ENCODE data around the gene DNAI2.

DNAI2 gene

GRCh38 chr17:74351552-74352210, 77.6 kb downstream of the DNAI2 start (continued):
- TF ChIP-seq PRDM10 (tag by site-specific recombination; IDR thresholded peaks at IDR 0.05) = peak; percentile 57
- no peak for TF ChIP-seq GLI2 (tag by site-specific recombination; IDR thresholded peaks at IDR 0.05; ENCODE audit: borderline replicate concordance, low read depth)
- TF ChIP-seq ZNF398 (tag by site-specific recombination; IDR thresholded peaks at IDR 0.05) = no peak
- TF ChIP-seq ZNF776 (tag by site-specific recombination; IDR thresholded peaks at IDR 0.05; ENCODE audit: borderline replicate concordance) = no peak
- no peak for TF ChIP-seq ZNF23 (tag by site-specific recombination; IDR thresholded peaks at IDR 0.05; ENCODE audit: borderline replicate concordance)

GRCh38 chr17:74353446-74354060, 79.5 kb downstream of the DNAI2 start:
- Histone ChIP-seq H3K4me1 (ENCODE audit: control insufficient read depth, insufficient read depth, low read length) (no peaks in the 10 kb centered on the region), H3K36me3 (ENCODE audit: control insufficient read depth in 2 of 2, insufficient read depth in 1 of 2, low read length in 2 of 2) (no peaks in the 10 kb centered on the region), H3K9me3 (ENCODE audit: control insufficient read depth, insufficient read depth, low read depth, low read length) (no peaks in the 10 kb centered on the region), H3K27ac (ENCODE audit: extremely low read depth, low read depth, low read length) (no peak overlapping the region), H3K4me3 (ENCODE audit: low read depth, low read length) (no peak overlapping the region)
- ChIA-PET CTCF (interaction anchor here (0.6 to 3.6 kb wide), 5 partner anchors 9 to 104 kb away, joined by 4 to 31 read pairs (median 6); partner anchors contain the start of genes BTBD17 and GPR142), POLR2A (no interaction called here)
- no peak for TF ChIP-seq ZNF341 (tag by site-specific recombination; IDR thresholded peaks at IDR 0.05; ENCODE audit: low read depth)
- peak; percentile 0 for TF ChIP-seq ZBTB26 (tag by site-specific recombination; optimal IDR thresholded peaks at IDR 0.05)
- TF ChIP-seq CTCF (tag by site-specific recombination; IDR thresholded peaks at IDR 0.05) = no peak

- TF ChIP-seq CTCF (tag by site-specific recombination; IDR thresholded peaks at IDR 0.05) (peak; percentile 76; the same call in 1 of the 2 replicates), ZBTB26 (tag by site-specific recombination; optimal IDR thresholded peaks at IDR 0.05) (peak; percentile 13), PBX3 (CRISPR knock-in tag; IDR thresholded peaks at IDR 0.05) (no peak)
- POLR2A ChIA-PET = no interaction called here
These were observed 80.1 kb downstream of the DNAI2 start for GRCh38 chr17:74354123-74354522.

More at GRCh38 chr17:74354123-74354522, 80.1 kb downstream of the DNAI2 start:
- Histone ChIP-seq H3K4me3 (ENCODE audit: low read depth, low read length) (no peak overlapping the region), H3K4me1 (ENCODE audit: control insufficient read depth, insufficient read depth, low read length) (no peaks in the 10 kb centered on the region), H3K27ac (ENCODE audit: extremely low read depth, low read depth, low read length) (no peak overlapping the region), H3K9me3 (ENCODE audit: control insufficient read depth, insufficient read depth, low read depth, low read length) (no peaks in the 10 kb centered on the region), H3K36me3 (ENCODE audit: control insufficient read depth in 2 of 2, insufficient read depth in 1 of 2, low read length in 2 of 2) (no peaks in the 10 kb centered on the region)
- CTCF ChIA-PET = interaction anchor here (0.8 to 3.6 kb wide), 2 partner anchors 8 to 50 kb away, joined by 3 to 20 read pairs; partner anchors contain the start of gene BTBD17
